CD4-positive, CD25-positive, alpha-beta regulatory T cell (primary cell): ENCODE data around the gene KRTAP10-6. TPM values are rescaled to one million over a fixed set of nuclear protein-coding genes. Genes with fewer than 3 reads are reported as not detected.
"Not testable (repeated sequence)": the region's sequence is repeated elsewhere in the genome, so short reads cannot be mapped to it uniquely, and the experiment has no call there.

Source experiments
- ATAC-seq, 2 donors: fragments of 150-1000 bp; cut with Tn5 transposase; one replicate each; pipeline ENCODE4 v1.10.0; 2021; ENCODE audit warnings: low read depth in 2 of 2, moderate number of reproducible peaks in 2 of 2, moderate library complexity in 1 of 2
- DNase-seq, 3 donors: peaks; one replicate each; pipeline versions ENCODE4 v3.0.0 to v3.0.0-alpha.2; 2012 to 2022; ENCODE audit warnings: mixed read lengths in 1 of 3
- H3K27ac ChIP-seq: one replicate; pipeline ENCODE4 v1.7.0; 2013; ENCODE audit warnings: mild to moderate bottlenecking, low read length; ENCODE audit not compliant: insufficient read depth, poor library complexity, severe bottlenecking
- H3K27me3 ChIP-seq: one replicate; pipeline ENCODE4 v1.7.0; 2013; ENCODE audit warnings: low read length; ENCODE audit not compliant: control insufficient read depth, insufficient read depth
- H3K36me3 ChIP-seq: one replicate; pipeline ENCODE4 v1.7.0; 2013; ENCODE audit warnings: mild to moderate bottlenecking, low read length, moderate library complexity; ENCODE audit not compliant: control insufficient read depth, insufficient read depth
- H3K4me1 ChIP-seq: 2 replicates; pipeline ENCODE4 v1.7.0; 2013; ENCODE audit warnings: mild to moderate bottlenecking, low read length; ENCODE audit not compliant: insufficient read depth, control insufficient read depth, poor library complexity, severe bottlenecking
- H3K4me3 ChIP-seq: one replicate; pipeline ENCODE4 v1.7.0; 2013; ENCODE audit warnings: low read depth, mild to moderate bottlenecking, low read length, moderate library complexity
- H3K9me3 ChIP-seq, 2 experiments: 1 replicate in 1 of 2; 2 replicates in 1 of 2; pipeline ENCODE4 v1.7.0; 2013; ENCODE audit warnings: low read length in 2 of 2, mild to moderate bottlenecking in 1 of 2, moderate library complexity in 1 of 2; ENCODE audit not compliant: control insufficient read depth in 2 of 2
- H3K27ac Mint-ChIP-seq, 3 donors: one replicate each; pipeline ENCODE4 v1.8.0; 2020 to 2022; ENCODE audit warnings: mild to moderate bottlenecking in 3 of 3, mixed read lengths in 3 of 3, moderate library complexity in 2 of 3
- H3K27me3 Mint-ChIP-seq: one replicate; pipeline ENCODE4 v1.8.0; 2022; ENCODE audit warnings: mild to moderate bottlenecking, mixed read lengths
- H3K36me3 Mint-ChIP-seq: one replicate; pipeline ENCODE4 v1.8.0; 2020; ENCODE audit warnings: mixed read lengths
- H3K4me1 Mint-ChIP-seq, 4 donors: one replicate each; pipeline ENCODE4 v1.8.0; 2020 to 2022; ENCODE audit warnings: mixed read lengths in 4 of 4, mild to moderate bottlenecking in 1 of 4
- H3K4me3 Mint-ChIP-seq, 4 donors: one replicate each; pipeline ENCODE4 v1.8.0; 2020 to 2022; ENCODE audit warnings: mild to moderate bottlenecking in 4 of 4, mixed read lengths in 4 of 4, moderate library complexity in 3 of 4
- H3K9me3 Mint-ChIP-seq, 7 donors: one replicate each; pipeline ENCODE4 v1.8.0; 2020 to 2022; ENCODE audit warnings: mixed read lengths in 7 of 7, mild to moderate bottlenecking in 3 of 7, moderate library complexity in 2 of 7
- polyA plus RNA-seq, 4 donors: library from polyadenylated mRNA; unstranded; fragments of 300-500 nt; fragmentation: Illumina TruSeq; gene quantifications; one replicate each; pipeline ENCODE4 v1.2.3, GENCODE V29; 2021
- total RNA-seq: library from RNA; stranded (reverse); gene quantifications from one replicate; pipeline ENCODE4 v1.2.3, GENCODE V29; 2022

Gene KRTAP10-6
- total and polyA plus RNA-seq, 5 donors from 2014 or later = not detected

DNA sequence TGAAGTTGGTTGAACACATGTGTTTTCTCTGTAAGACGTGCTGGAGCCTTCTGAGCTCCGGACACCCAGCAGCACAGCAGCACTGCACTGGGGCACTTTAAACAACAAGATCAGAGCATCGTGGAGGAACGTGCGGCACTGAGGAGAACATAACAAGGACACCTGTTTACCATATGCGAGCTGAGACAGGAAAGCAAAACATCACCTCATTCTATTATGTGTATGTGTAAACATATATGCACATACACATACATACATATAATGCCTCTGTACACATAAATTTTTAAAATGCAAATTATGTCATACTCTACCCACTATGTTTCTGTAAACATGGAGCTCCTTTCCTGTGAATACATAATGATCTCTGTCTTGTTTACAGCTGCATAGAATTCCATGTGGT is 3.2 kb upstream of the KRTAP10-6 start:
- no peak overlapping the region for H3K4me3 Mint-ChIP-seq
- H3K4me1 Mint-ChIP-seq = peaks cover 0 to 2% (median 0%) of the 10 kb centered on the region in 4 donors
- H3K9me3 Mint-ChIP-seq = peaks cover 0 to 6% (median 0%) of the 10 kb centered on the region in 7 donors
- Histone ChIP-seq H3K9me3 (peaks cover 3 to 8% of the 10 kb centered on the region in 2 experiments), H3K4me1 (no peaks in the 10 kb centered on the region), H3K27me3 (peaks cover 3% of the 10 kb centered on the region), H3K36me3 (no peaks in the 10 kb centered on the region), H3K27ac (no peak overlapping the region), H3K4me3 (no peak overlapping the region)
- H3K27ac Mint-ChIP-seq = peak overlapping the region in 1 of 3 donors; percentile 11
- no peak for ATAC-seq
- H3K27me3 Mint-ChIP-seq = peaks cover 29% of the 10 kb centered on the region
- no peaks in the 10 kb centered on the region for H3K36me3 Mint-ChIP-seq
- no peak for DNase-seq

DNA sequence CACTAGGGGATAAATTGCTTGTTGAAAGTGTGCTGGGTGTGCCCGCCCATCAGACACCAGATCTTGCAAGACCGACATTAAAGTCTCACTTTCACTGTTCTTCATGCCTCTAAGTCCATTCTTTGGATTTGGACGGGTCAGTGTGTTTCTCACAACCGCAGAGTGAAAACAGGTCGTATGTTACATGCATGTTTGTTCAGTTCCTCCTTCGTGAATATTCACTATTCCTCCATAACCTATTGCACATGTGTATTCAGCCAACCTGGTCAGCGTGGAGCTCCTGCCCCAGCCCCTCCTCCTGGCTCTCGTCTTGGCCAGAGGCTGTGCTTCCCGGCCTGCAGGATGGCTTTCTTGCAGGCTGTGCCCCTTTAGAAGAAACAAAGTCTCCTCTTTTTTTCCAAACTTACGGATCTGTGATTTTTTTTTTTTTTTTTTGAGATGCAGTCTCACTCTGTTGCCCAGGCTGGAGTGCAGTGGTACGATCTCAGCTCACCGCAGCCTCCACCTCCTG is 2.2 kb upstream of the KRTAP10-6 start:
- no peak for DNase-seq
- H3K36me3 ChIP-seq = no peaks in the 10 kb centered on the region
- no peak overlapping the region for H3K4me3 ChIP-seq
- peak overlapping the region in 1 of 3 donors; percentile 39 for H3K27ac Mint-ChIP-seq
- H3K27me3 Mint-ChIP-seq = peaks cover 24% of the 10 kb centered on the region
- peaks cover 0 to 6% (median 0%) of the 10 kb centered on the region in 7 donors for H3K9me3 Mint-ChIP-seq
- H3K9me3 ChIP-seq = peaks cover 3 to 8% of the 10 kb centered on the region in 2 experiments
- H3K4me3 Mint-ChIP-seq = no peak overlapping the region
- ATAC-seq = no peak
- H3K4me1 ChIP-seq = no peaks in the 10 kb centered on the region
- no peaks in the 10 kb centered on the region for H3K36me3 Mint-ChIP-seq
- H3K27ac ChIP-seq = no peak overlapping the region
- H3K4me1 Mint-ChIP-seq = peaks cover 0 to 2% (median 0%) of the 10 kb centered on the region in 4 donors
- peaks cover 3% of the 10 kb centered on the region for H3K27me3 ChIP-seq

DNA sequence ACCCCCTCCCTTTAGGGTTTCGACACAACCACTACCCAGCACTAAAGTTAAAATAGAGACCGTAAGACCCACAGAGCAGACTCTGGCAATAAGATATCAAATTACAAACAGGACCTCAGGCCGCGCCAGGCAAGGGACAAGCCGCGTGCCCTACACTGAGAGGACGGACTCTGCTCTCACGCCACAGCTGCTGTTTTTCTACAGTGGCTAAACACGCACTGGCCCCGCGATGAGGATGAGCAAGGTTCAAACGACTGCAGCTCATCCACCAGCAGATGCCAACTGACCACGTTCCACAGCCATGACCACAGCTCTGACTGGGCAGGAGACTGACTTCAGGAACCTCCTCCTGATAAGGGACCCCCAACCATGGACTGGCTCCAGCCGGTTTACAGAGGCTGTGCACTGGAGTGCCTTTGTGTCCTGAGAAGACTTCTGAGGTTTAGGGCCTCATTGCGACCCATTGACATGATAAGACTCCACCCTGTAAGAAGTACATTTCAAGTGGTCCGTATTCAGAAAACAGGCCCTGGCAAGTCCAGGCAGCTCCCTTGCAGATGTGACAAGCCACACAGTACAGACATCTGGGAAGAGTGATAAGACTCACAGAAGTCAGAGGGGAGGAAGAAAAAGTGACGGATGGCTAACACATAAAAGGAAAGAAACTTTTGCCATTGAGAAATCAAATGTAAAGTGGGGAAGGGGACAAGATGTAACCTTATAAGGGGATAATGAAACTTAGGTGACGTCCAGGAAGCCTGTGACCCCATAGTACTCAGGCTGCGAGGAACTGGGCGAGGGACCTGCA is 1.5 kb upstream of the KRTAP10-6 start:
- Mint-ChIP-seq H3K4me1 (peaks cover 0 to 2% (median 0%) of the 10 kb centered on the region in 4 donors), H3K27me3 (peaks cover 22% of the 10 kb centered on the region), H3K4me3 (no peak overlapping the region), H3K27ac (peak overlapping the region in 2 of 3 donors; percentile 23 to 39), H3K9me3 (peaks cover 0 to 5% (median 1%) of the 10 kb centered on the region in 7 donors), H3K36me3 (no peaks in the 10 kb centered on the region)
- DNase-seq = no peak
- no peak overlapping the region for H3K4me3 ChIP-seq
- H3K4me1 ChIP-seq = no peaks in the 10 kb centered on the region
- no peaks in the 10 kb centered on the region for H3K36me3 ChIP-seq
- H3K27ac ChIP-seq = no peak overlapping the region
- ATAC-seq = no peak
- peaks cover 4% of the 10 kb centered on the region for H3K27me3 ChIP-seq
- peaks cover 3% of the 10 kb centered on the region in 2 experiments for H3K9me3 ChIP-seq

DNA sequence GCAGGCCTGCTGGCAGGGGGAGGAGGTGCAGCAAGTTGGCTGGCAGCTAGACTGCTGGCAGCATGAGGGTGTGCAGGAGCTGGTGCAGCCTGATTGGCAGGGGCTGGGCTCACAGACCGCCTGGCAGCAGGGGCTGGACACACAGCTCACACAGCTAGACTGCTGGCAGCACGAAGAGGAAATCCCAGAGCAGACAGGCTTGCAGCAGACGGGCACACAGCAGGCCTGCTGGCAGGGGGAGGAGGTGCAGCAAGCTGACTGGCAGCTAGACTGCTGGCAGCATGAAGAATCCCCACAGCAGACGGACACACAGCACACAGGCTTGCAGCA is 539 bp downstream of the KRTAP10-6 start:
- H3K9me3 ChIP-seq, H3K27me3 ChIP-seq, H3K36me3 Mint-ChIP-seq, H3K9me3 Mint-ChIP-seq, DNase-seq, H3K27ac ChIP-seq, H3K36me3 ChIP-seq, H3K4me1 Mint-ChIP-seq, H3K4me3 Mint-ChIP-seq, ATAC-seq, H3K27ac Mint-ChIP-seq, H3K4me3 ChIP-seq, H3K4me1 ChIP-seq: not testable (repeated sequence)
- H3K27me3 Mint-ChIP-seq = peaks cover 13% of the 10 kb centered on the region

DNA sequence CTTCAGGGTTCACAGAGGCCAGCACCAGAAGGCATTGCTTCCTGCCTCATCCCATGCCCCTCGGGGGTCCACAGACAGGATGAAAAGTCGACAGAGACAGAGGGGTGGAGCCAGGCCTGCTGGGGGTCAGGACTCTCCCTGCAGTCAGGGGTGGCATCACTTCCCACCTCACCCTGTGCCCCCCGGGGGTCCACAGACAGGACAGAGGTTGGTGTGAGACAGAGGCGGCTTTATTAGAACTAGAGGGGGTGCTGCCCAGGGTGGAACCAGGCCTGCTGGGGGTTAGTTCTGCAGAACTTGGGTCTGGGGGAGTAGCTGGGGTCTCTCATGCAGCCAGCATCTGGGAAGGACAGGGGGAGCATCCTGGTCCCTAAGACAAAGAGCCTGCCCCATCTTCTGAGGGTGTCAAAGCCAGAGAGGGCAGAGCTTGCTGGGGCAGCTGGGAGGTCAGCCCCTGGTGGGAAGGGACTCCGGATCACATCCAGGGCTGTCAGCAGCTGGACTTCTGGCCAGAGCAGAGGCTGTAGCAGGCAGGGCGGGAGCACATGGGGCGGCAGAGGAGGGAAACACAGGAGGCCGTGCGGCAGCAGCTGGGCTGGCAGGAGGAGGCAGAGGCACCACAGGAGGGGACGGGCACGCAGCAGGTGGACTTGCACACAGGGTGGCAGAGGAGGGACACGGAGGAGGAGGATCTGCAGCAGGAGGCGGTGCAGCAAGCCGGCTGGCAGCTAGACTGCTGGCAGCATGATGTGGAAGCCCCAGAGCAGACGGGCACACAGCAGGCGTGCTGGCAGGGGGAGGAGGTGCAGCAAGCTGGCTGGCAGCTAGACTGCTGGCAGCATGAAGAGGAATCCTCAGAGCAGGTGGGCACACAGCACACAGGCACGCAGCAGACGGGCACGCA is 1.2 kb downstream of the KRTAP10-6 start:
- H3K36me3 Mint-ChIP-seq, H3K4me1 ChIP-seq, H3K27ac Mint-ChIP-seq, H3K9me3 Mint-ChIP-seq, ATAC-seq, H3K4me3 ChIP-seq, H3K9me3 ChIP-seq, H3K27me3 ChIP-seq, H3K4me3 Mint-ChIP-seq, DNase-seq, H3K36me3 ChIP-seq, H3K27ac ChIP-seq, H3K4me1 Mint-ChIP-seq: not testable (repeated sequence)
- H3K27me3 Mint-ChIP-seq = peaks cover 13% of the 10 kb centered on the region

DNA sequence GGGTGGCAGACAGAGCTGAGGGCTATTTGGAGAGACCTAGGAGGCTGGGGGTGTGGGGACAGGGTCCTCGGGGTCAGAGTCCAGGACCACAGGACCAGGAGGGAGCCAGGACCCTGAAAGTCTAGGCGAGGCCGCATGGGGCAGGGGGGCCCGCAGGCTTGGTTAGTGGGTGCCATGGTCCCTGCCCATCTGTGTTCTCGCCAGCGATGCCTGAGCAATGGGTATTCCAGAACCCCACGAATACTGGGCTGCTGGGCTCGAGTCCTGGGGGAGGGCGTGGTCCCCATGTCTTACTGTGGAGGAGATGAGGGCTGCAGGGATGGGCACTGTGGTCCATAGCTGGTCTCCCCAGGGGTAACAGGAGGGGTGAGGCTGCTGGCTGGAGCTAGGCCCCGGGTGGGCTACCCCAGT is 2.0 kb downstream of the KRTAP10-6 start:
- H3K27ac Mint-ChIP-seq = no peak overlapping the region
- peaks cover 9% of the 10 kb centered on the region for H3K27me3 ChIP-seq
- peaks cover 0 to 3% (median 0%) of the 10 kb centered on the region in 7 donors for H3K9me3 Mint-ChIP-seq
- H3K4me3 ChIP-seq = no peak overlapping the region
- H3K4me1 ChIP-seq = no peaks in the 10 kb centered on the region
- no peak overlapping the region for H3K4me3 Mint-ChIP-seq
- no peaks in the 10 kb centered on the region for H3K9me3 ChIP-seq
- no peak for DNase-seq
- peaks cover 0 to 4% (median 0%) of the 10 kb centered on the region in 4 donors for H3K4me1 Mint-ChIP-seq
- H3K36me3 Mint-ChIP-seq = peaks cover 3% of the 10 kb centered on the region
- H3K36me3 ChIP-seq = no peaks in the 10 kb centered on the region
- no peak for ATAC-seq
- no peak overlapping the region for H3K27ac ChIP-seq
- peaks cover 13% of the 10 kb centered on the region for H3K27me3 Mint-ChIP-seq

DNA sequence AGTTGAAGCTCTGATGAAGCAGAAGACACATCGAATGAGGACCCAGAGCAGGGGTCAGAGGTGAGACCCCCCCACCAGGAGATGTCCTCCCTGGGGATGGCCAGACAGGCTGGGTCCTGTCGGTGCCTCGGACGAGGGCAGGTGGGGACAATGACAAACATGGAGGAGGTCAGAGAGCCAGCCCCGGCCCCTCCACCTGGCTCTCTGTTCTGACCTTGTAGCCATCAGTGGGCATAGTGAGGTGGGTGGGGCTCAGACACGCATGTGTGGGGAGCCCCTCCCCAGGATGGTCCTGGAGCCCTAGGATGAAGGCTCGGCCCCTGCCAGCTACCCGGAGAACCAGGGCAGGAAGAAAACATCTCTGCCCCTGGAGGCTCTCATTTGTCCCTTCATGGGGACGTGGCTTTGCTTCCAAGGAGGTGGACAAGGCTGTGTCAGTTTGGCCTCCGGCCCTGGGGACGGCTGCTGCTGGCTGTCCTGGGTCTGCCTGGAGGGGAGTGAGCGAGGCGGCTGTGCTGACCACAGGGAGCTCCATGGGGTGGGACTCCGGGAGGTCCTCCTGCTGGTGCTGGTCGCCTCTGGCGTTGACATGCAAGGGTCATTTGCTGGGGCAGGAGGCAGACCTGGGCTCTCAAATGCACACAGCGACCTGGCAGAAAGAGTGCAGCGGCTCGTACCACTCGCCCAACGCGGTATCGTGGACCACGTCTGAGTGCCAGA is 2.6 kb downstream of the KRTAP10-6 start:
- no peaks in the 10 kb centered on the region for H3K36me3 ChIP-seq
- no peak overlapping the region for H3K4me3 ChIP-seq
- peaks cover 0 to 3% (median 0%) of the 10 kb centered on the region in 7 donors for H3K9me3 Mint-ChIP-seq
- no peaks in the 10 kb centered on the region for H3K4me1 ChIP-seq
- H3K27me3 ChIP-seq = peaks cover 11% of the 10 kb centered on the region
- peaks cover 0 to 4% (median 0%) of the 10 kb centered on the region in 4 donors for H3K4me1 Mint-ChIP-seq
- H3K36me3 Mint-ChIP-seq = peaks cover 3% of the 10 kb centered on the region
- H3K9me3 ChIP-seq = no peaks in the 10 kb centered on the region
- DNase-seq = no peak
- no peak overlapping the region for H3K27ac ChIP-seq
- no peak overlapping the region for H3K4me3 Mint-ChIP-seq
- no peak for ATAC-seq
- peaks cover 13% of the 10 kb centered on the region for H3K27me3 Mint-ChIP-seq
- no peak overlapping the region for H3K27ac Mint-ChIP-seq
